OCI-LY7 (cell line): ENCODE results near the gene TSACC. TPM values are rescaled to one million over a fixed set of nuclear protein-coding genes. Genes with fewer than 3 reads are reported as not detected.
"Not testable (repeated sequence)": the region's sequence is repeated elsewhere in the genome, so short reads cannot be mapped to it uniquely, and the experiment has no call there.

ENCODE experiments used
- BruUV-seq: library from RNA; stranded (reverse); fragments of 400-500 nt; replicated peaks from 2 replicates; lab custom pipeline; 2021; lab: Mats Ljungman, UMichigan
- CTCF ChIA-PET: fragments of 300-600 bp; sonication (Branson Sonifier 250); formaldehyde crosslinking; loops from one replicate; lab custom pipeline; 2022; ENCODE audit warnings: antibody characterized with exemption; ENCODE audit not compliant: unreplicated experiment; lab: Charles Lee
- POLR2A ChIA-PET: fragments of 300-600 bp; sonication (Branson Sonifier 250); formaldehyde crosslinking; loops from one replicate; lab custom pipeline; 2022; ENCODE audit warnings: antibody characterized with exemption; lab: Charles Lee
- DNase-seq: peaks from one replicate; pipeline ENCODE4 v3.0.0-alpha.2; 2015; ENCODE audit warnings: low spot score
- H2AFZ ChIP-seq: fragments of 200-600 bp; sonication (generic), shearing (Covaris generic); 2 replicates; pipeline ENCODE4 v1.6.1; 2014; ENCODE audit warnings: mild to moderate bottlenecking, antibody characterized with exemption, low read length, moderate library complexity
- H3K27ac ChIP-seq: fragments of 200-600 bp; sonication (generic); 2 replicates; pipeline ENCODE4 v1.5.1; 2014; ENCODE audit warnings: mixed run types, low read depth, mild to moderate bottlenecking, moderate library complexity, low read length, inconsistent platforms; ENCODE audit not compliant: poor library complexity, severe bottlenecking
- H3K36me3 ChIP-seq: fragments of 200-600 bp; sonication (generic); 2 replicates; pipeline ENCODE4 v1.6.1; 2014; ENCODE audit warnings: mild to moderate bottlenecking, antibody characterized with exemption, low read length, moderate library complexity, mixed read lengths; ENCODE audit not compliant: insufficient read depth
- H3K4me1 ChIP-seq: fragments of 200-600 bp; sonication (generic); 2 replicates; pipeline ENCODE4 v1.5.1; 2014; ENCODE audit warnings: mild to moderate bottlenecking, low read length; ENCODE audit not compliant: insufficient read depth, poor library complexity, severe bottlenecking
- H3K4me2 ChIP-seq: fragments of 200-600 bp; sonication (generic); 2 replicates; pipeline ENCODE4 v1.6.1; 2014; ENCODE audit warnings: mild to moderate bottlenecking, low read length
- H3K4me3 ChIP-seq: fragments of 200-600 bp; sonication (generic); 2 replicates; pipeline ENCODE4 v1.5.1; 2014; ENCODE audit warnings: mild to moderate bottlenecking, low read depth, low read length; ENCODE audit not compliant: poor library complexity, severe bottlenecking
- H3K79me2 ChIP-seq: fragments of 200-600 bp; sonication (generic); 2 replicates; pipeline ENCODE4 v1.6.1; 2016; ENCODE audit warnings: low read depth, mild to moderate bottlenecking, low read length, moderate library complexity, mixed read lengths; ENCODE audit not compliant: insufficient read depth
- H3K9me2 ChIP-seq: fragments of 200-600 bp; sonication (generic); 2 replicates; pipeline ENCODE4 v1.6.1; 2016; ENCODE audit warnings: mild to moderate bottlenecking, low read length, mixed read lengths; ENCODE audit not compliant: insufficient read depth
- H3K9me3 ChIP-seq: fragments of 200-600 bp; sonication (generic); 2 replicates; pipeline ENCODE4 v1.6.1; 2014; ENCODE audit warnings: mild to moderate bottlenecking, mixed run types, low read length, mixed read lengths
- H4K20me1 ChIP-seq: fragments of 200-600 bp; sonication (generic); 2 replicates; pipeline ENCODE4 v1.6.1; 2014; ENCODE audit warnings: mild to moderate bottlenecking, antibody characterized with exemption, low read length, moderate library complexity, mixed read lengths; ENCODE audit not compliant: insufficient read depth
- EZH2phosphoT487 ChIP-seq: fragments of 200-600 bp; sonication (generic); IDR thresholded peaks from 2 replicates; pipeline ENCODE4 v1.6.1; 2018; ENCODE audit warnings: low read depth, borderline replicate concordance, mild to moderate bottlenecking, mixed run types, antibody characterized with exemption, low read length, moderate library complexity, mixed read lengths
- intact Hi-C: fragments of 100-400 bp; cut with micrococcal nuclease; formaldehyde crosslinking; loops from one replicate; pipeline ENCODE4 v1.10.0; 2022; ENCODE audit not compliant: unreplicated experiment
- total RNA-seq, 2 experiments: library from RNA; depleted of rRNA in 1 of 2; stranded (reverse); fragments of >200 nt in 1 of 2; shearing (Covaris generic) in 1 of 2; gene quantifications; 2 replicates each; pipeline ENCODE4 v1.2.3, GENCODE V29; 2014 to 2022
- TF ChIP-seq, protein P1 (sequence below): fragments of 200-600 bp; sonication (generic); conservative IDR thresholded peaks from 2 replicates; pipeline ENCODE4 v1.5.1; 2014; ENCODE audit warnings: mild to moderate bottlenecking, antibody characterized with exemption, low read length, moderate library complexity, mixed read lengths

TSACC gene
- total RNA-seq, 2 experiments from 2014 or later: 2.0 to 2.3 TPM

DNA sequence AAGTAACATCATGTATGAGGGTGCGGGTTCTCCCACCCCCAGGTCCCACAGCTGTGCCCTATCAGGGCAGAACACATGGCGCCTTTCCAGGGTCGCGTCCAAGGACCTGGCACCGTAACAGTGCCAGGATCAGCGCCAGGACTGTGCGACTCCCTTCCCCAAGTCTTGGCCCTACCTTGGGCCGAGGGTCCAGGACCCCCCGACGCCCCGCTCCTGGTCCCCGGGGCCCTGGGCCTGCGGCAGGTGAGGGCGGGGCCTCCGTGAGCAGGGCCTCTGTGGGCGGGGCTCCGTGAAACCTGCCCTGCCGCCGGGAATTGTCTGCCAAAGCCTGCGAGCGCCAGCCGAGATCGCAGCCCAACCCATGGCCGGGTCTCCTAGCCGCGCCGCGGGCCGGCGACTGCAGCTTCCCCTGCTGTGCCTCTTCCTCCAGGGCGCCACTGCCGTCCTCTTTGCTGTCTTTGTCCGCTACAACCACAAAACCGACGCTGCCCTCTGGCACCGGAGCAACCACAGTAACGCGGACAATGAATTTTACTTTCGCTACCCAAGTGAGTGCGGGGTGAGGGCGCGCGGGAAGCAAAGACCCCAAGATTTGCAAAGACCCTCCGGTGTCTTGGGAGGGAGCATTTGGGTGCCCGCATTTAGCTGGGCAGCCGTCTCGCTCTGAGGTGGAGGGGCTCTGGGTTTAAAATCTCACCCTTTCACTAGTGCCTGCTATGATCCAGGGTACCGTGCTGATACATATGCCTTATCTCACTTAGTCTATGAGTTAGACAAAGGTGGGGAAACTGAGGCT lies 30.8 kb downstream of the TSACC start, which contains the start of gene RHBG:
TSS of gene RHBG (plus strand) at position 323 of the 796 bp plus-strand sequence. CDS start at position 362, 39 bp downstream.
- Histone ChIP-seq H4K20me1 (no peaks in the 10 kb centered on the region), H2AFZ (no peak within 1 kb of the TSS), H3K4me1 (no peaks in the 10 kb centered on the region), H3K4me2 (no peak within 1 kb of the TSS), H3K4me3 (no peak within 1 kb of the TSS), H3K9me3 (no peaks in the 10 kb centered on the region), H3K36me3 (no peaks in the 10 kb centered on the region), H3K9me2 (no peaks in the 10 kb centered on the region), H3K79me2 (no peaks in the 10 kb centered on the region), H3K27ac (no peak within 1 kb of the TSS)
- BruUV-seq: no TSS peak
- TF ChIP-seq, protein P1, sequence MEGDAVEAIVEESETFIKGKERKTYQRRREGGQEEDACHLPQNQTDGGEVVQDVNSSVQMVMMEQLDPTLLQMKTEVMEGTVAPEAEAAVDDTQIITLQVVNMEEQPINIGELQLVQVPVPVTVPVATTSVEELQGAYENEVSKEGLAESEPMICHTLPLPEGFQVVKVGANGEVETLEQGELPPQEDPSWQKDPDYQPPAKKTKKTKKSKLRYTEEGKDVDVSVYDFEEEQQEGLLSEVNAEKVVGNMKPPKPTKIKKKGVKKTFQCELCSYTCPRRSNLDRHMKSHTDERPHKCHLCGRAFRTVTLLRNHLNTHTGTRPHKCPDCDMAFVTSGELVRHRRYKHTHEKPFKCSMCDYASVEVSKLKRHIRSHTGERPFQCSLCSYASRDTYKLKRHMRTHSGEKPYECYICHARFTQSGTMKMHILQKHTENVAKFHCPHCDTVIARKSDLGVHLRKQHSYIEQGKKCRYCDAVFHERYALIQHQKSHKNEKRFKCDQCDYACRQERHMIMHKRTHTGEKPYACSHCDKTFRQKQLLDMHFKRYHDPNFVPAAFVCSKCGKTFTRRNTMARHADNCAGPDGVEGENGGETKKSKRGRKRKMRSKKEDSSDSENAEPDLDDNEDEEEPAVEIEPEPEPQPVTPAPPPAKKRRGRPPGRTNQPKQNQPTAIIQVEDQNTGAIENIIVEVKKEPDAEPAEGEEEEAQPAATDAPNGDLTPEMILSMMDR: no peak
- TF ChIP-seq EZH2phosphoT487: no peak
- POLR2A ChIA-PET: no interaction called here
- intact Hi-C loops: no loop called here
- CTCF ChIA-PET: no interaction called here
- DNase-seq: no peak

DNA sequence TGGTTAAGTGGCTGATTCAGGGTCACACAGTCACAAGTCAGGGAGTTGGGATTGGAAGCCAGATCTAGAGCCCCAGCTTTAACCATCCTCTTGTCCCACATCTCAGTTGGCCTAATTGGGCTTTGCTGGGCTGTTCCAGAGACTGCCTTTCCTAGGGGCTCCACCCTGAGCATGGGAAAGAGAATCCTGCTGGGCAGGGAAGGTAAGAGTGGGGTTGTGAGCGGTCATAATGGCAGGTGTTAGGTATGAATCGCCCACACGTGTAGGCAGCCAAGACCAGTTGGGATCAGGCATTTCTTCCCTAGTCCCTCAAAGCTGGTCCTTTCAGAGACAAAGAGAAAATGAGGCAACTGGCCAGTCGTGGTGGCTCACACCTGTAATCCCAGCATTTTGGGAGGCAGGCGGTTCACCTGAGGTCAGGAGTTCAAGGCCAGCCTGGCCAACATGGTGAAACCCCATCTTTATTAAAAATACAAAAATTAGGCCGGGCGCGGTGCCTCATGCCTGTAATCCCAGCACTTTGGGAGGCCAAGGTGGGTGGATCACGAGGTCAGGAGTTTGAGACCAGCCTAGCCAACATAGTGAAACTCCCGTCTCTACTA lies 31.5 kb downstream of the TSACC start:
- POLR2A ChIA-PET, H3K4me3 ChIP-seq, H3K79me2 ChIP-seq, CTCF ChIA-PET, DNase-seq, H3K9me2 ChIP-seq, H3K4me2 ChIP-seq, H3K4me1 ChIP-seq, H3K27ac ChIP-seq, H4K20me1 ChIP-seq, H3K36me3 ChIP-seq, H3K9me3 ChIP-seq, BruUV-seq, H2AFZ ChIP-seq, intact Hi-C loops: not testable (repeated sequence)

DNA sequence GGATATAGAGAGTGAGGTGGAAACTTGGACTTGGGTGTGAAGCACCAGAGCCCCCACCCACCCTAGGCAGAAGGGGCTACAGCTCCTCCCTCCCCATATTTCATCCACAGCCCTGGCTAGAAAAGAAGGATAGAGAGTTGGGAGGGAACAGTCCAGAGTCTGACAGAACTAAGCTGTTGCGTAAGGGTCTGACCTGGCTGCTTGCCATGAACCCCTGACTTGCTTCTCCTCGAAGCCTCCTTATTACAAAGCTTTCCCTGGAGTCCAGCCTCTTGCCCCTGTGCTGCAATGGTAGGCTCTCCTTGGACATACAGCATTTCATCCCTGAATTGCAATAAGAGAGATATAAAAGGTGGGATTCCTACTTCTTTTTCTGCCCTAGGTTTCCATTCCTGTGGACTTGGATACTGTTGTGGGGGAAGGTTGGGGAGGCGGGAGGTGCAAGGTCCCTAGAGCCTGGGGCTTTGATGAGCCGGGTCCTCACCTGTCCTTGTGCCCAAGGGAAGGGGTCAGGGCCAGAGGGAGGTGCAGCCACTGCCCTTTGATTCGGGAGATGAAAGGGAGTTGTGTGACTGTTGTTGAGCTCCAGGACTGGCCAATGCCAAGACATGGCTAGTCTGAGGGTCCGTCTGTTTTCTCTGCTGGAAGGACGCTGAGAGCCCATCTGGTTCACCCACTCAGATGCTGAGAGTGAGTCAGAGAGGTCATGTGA lies 33.4 kb downstream of the TSACC start:
- H2AFZ ChIP-seq: no peak overlapping the region
- H3K9me2 ChIP-seq: no peaks in the 10 kb centered on the region
- no peaks in the 10 kb centered on the region for H3K36me3 ChIP-seq
- intact Hi-C loops: no loop called here
- no peak for TF ChIP-seq EZH2phosphoT487
- TF ChIP-seq, protein P1: no peak
- no peaks in the 10 kb centered on the region for H3K79me2 ChIP-seq
- H3K4me3 ChIP-seq: no peak overlapping the region
- ChIA-PET POLR2A (interaction anchor here (0.6 kb wide), 1 partner anchor 80 kb away, joined by 3 read pairs; no protein-coding TSS in a partner anchor), CTCF (interaction anchor here (0.9 kb wide), 1 partner anchor 74 kb away, joined by 3 read pairs; no protein-coding TSS in a partner anchor)
- no peaks in the 10 kb centered on the region for H3K4me1 ChIP-seq
- no peaks in the 10 kb centered on the region for H3K9me3 ChIP-seq
- BruUV-seq: no TSS peak
- no peaks in the 10 kb centered on the region for H4K20me1 ChIP-seq
- DNase-seq: no peak
- H3K27ac ChIP-seq: no peak overlapping the region
- H3K4me2 ChIP-seq: no peak overlapping the region
